Mammary epithelial cell (primary cell): ENCODE data around the gene CDH4.

ENCODE experiments used
- EZH2 ChIP-seq: IDR thresholded peaks from 2 replicates; pipeline ENCODE4 v1.6.1; 2012; ENCODE audit warnings: low read length, inconsistent platforms, borderline replicate concordance
- TF ChIP-seq, protein P1 (sequence below), 2 donors: IDR thresholded peaks in 1 of 2; conservative IDR thresholded peaks in 1 of 2; 2 replicates each; pipeline ENCODE4 v1.5.1; 2011 to 2012; ENCODE audit warnings: inconsistent platforms in 2 of 2, low read length in 2 of 2, mild to moderate bottlenecking in 2 of 2, control low read depth in 1 of 2, low read depth in 1 of 2; ENCODE audit not compliant: insufficient read depth in 1 of 2; ENCODE audit errors: extremely low read depth in 1 of 2

DNA sequence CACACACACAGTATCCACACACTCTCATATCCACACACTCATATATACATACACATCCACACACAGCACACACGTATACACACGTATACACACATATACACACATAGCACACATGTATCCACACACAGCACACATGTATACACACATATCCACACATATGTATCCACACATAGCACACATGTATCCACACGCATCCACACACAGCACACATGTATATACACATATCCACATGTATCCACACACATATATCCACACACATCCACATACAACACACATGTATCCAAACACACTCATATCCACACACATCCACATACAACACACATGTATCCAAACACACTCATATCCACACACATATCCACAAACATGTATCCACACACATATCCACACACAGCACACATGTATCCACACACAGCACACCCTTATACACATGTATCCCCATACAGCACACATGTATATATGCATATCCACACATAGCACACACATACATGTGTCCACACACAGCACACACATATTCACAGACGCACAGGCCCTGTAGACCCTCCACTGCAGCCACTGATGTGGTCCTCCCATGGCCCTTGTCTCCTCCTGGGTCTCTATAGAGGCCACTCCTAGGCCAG is 172.1 kb downstream of the CDH4 start:
- TF ChIP-seq, protein P1, sequence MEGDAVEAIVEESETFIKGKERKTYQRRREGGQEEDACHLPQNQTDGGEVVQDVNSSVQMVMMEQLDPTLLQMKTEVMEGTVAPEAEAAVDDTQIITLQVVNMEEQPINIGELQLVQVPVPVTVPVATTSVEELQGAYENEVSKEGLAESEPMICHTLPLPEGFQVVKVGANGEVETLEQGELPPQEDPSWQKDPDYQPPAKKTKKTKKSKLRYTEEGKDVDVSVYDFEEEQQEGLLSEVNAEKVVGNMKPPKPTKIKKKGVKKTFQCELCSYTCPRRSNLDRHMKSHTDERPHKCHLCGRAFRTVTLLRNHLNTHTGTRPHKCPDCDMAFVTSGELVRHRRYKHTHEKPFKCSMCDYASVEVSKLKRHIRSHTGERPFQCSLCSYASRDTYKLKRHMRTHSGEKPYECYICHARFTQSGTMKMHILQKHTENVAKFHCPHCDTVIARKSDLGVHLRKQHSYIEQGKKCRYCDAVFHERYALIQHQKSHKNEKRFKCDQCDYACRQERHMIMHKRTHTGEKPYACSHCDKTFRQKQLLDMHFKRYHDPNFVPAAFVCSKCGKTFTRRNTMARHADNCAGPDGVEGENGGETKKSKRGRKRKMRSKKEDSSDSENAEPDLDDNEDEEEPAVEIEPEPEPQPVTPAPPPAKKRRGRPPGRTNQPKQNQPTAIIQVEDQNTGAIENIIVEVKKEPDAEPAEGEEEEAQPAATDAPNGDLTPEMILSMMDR (conservative IDR thresholded peaks at IDR 0.05 in 1 of 2, IDR thresholded peaks at IDR 0.05 in 1 of 2; ENCODE audit: extremely low read depth in 1 of 2, insufficient read depth in 1 of 2, low read depth in 1 of 2, low read length in 2 of 2), result no peak
- TF ChIP-seq EZH2, result no peak
